Skin of body (tissue), 2 donors: ENCODE measurements around the gene ZKSCAN3. TPM values are rescaled to one million over a fixed set of nuclear protein-coding genes. Genes with fewer than 3 reads are reported as not detected.
A peak's percentile ranks its signal among the peaks of the same experiment; 100 is the strongest.
"Not testable (repeated sequence)": the region's sequence is repeated elsewhere in the genome, so short reads cannot be mapped to it uniquely, and the experiment has no call there.

Source experiments
- DNase-seq: peaks from one replicate; lab custom pipeline; 2025; lab: John Stamatoyannopoulos, UW
- total RNA-seq: library from RNA; depleted of rRNA; stranded (reverse); fragments of >200 nt; gene quantifications from one replicate; pipeline ENCODE4 v1.2.3, GENCODE V29; 2014

ZKSCAN3 gene
- total RNA-seq, result 4.7 TPM

DNA sequence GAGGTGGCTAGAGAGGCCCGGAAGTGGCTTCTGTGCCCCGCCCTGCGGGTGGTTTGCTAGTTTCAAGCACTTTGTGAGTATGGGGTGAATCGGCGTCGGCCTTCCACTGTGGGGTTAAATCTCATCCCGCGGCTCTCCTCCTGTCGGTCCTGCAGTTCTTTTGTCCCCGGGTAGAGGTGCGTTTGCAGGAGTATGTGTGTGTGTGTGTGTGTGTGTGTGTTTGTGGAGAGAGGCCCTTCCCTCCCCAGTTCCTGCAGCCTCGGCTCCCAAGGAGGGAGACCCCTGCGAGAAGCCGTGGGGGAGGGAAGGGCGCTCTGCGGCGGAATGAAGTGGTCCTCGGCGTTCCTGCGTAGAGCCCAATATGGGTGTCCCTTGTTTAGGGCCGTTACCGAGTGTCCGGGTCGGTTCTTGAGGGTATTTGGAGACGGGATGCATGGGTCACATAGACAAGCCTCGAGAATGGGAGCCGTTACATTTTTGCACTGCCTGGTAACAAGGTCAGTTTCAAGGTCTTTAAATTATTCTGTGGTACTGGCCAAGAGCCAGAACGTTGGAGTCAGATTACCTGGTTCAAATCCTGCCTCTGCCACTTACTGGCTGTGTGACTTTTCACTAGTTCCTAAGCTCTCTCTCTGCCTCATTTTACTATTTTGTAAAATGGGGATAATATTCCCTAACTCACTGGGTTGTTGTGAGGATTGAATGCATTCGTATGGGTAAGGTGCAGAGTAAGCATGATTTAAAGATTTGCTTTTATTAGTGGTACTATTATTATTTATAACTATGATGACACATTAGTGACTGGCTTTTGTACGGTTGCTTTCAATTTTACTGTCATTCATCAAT is at the start of gene ZKSCAN3:
Gene ZKSCAN3 (plus strand): TSS at position 56 of the 846 bp plus-strand sequence. CDS start 9,640 bp downstream, outside the sequence.
- DNase-seq, result peak; percentile 57

DNA sequence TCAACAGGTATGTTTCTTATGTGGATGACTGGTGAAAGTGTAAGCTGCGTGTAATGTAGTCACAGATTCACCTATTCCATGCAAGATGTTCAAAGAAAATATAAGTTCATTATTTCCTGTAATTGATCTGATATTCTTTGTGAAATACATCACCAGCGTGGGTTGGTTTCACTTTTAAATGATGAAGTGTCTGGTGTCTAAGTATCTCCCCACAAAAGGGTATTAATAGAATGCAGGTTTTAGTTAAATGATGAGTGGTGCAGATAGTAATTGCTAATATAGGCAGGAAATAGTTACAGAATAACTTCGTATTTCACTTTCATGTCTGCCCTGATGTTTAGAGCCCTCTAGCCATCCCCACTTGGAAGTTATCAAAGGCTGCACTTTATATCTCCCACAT is 46.2 kb upstream of the ZKSCAN3 start:
- DNase-seq, result no peak

DNA sequence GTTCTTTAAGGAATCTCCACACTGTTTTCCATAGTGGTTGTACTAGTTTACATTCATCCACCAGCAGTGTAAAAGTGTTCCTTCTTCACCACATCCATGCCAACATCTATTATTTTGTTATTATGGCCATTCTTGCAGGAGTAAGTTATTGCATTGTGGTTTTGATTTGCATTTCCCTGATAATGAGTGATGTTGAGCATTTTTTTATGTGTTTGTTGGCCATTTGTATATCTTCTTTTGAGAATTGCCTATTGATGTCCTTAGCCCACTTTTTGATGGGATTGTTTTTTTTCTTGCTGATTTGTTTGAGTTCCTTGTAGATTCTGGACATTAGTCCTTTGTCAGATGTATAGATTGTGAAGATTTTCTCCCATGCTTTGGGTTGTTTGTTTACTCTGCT is 43.4 kb upstream of the ZKSCAN3 start:
- not testable (repeated sequence) for DNase-seq

GRCh38 chr6:28311139-28311823 is 38.5 kb upstream of the ZKSCAN3 start:
- DNase-seq, result no peak

GRCh38 chr6:28312939-28313338 is 36.8 kb upstream of the ZKSCAN3 start:
- no peak for DNase-seq

DNA sequence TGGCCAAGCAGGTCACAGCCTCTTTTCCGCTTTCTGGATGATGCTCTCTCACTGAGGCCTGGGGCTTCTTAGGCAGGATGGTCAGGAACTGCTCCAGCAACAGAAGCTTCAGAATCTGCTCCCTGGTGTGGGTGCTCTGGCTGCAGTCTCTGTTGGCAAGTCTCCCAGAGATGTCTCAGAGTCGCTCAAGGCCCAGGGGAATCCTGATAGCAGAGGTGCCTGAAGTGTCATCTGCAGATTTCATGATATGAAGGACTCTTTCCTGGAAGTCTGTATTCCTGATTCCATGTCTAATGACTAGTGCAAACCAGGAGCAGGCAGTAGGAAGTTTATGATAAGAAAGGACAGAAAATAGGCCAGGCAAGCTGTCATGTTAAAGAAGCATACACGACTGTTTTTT is 34.1 kb upstream of the ZKSCAN3 start:
- no peak for DNase-seq

DNA sequence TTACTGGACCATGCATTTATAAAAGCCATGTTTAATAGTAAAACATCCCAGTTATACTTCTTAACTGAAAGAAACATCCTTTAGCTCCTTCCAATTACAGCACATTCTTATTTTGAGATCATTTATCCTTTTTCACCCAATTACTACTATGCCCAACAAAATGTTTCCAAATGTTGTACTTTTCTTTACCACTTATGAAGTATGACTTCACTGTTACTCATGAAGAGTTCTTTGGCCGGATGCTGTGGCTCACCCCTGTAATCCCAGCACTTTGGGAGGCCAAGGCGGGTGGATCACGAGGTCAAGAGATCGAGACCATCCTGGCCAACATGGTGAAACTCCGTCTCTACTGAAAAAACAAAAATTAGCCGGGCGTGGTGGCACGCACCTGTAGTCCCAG is 31.9 kb upstream of the ZKSCAN3 start:
- DNase-seq, result not testable (repeated sequence)

DNA sequence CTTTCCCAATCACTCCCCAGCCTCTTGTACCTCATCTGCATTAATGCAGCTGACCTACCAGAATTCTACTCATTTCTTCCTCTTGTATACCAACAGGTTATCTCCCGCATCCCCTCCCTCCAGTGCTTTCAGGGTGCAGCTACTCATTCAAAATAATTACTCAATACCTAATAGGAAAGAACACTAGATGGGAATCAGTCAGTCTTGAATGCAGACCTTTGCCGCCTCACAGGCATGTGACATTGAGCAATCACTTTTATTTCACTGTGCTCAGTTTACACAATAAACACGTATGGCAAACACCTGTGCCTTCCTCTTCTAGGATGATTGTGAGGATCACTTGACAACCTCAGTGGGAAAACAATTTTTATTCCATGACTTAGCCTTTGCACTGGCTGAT is 27.1 kb upstream of the ZKSCAN3 start:
- DNase-seq, result no peak

DNA sequence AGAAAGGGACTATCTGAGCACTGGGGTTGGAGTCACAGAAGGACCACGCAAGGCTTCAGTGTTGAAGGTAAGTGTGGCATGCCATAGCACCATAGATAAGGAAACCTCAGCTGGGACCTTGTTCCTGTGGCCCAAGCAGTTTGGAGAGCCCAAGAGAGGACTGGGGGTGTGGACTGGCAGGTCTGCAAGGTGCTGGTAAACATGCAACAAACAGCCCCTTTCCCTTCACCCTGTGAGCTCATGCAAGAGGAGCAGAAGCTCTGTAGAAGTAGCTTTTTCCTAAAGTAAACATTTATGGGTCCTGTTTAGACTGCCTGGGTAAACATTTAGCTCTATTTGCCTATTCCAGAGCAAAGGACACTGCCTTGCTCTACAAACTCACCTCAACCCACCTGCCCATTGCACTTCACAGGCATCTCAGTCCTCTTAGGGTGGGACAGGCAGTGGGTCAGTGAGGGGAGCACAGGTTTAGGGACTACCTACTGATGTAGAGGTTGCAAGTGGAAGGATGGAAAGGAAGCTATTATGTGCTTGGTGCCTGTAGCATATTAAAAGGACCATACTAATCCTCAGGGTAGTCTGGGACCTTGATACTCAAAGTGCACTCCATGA is 25.8 kb upstream of the ZKSCAN3 start:
- no peak for DNase-seq

GRCh38 chr6:28326371-28326948 is 23.3 kb upstream of the ZKSCAN3 start:
- DNase-seq, result no peak

DNA sequence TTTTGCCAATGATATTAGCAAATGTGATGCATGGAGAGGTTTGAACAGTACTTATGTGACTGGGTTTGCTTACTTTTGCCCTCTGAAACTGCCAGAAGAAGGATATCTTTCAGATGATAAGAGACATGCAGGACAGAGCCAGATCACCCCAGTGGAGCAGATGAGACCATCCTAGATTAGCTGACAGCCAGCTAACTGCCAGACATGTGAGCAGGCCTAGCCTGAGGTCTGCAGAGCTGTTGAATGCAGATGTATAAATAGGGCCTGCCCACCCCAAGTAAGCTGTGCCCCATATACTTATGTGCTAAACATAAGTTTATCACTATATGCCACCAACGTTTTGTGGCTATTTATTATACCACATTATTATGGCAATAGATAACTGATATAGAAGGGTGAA is 19.7 kb upstream of the ZKSCAN3 start:
- DNase-seq, result no peak

GRCh38 chr6:28333047-28333446 is 16.7 kb upstream of the ZKSCAN3 start:
- DNase-seq, result no peak

GRCh38 chr6:28333599-28334018 is 16.1 kb upstream of the ZKSCAN3 start:
- no peak for DNase-seq

DNA sequence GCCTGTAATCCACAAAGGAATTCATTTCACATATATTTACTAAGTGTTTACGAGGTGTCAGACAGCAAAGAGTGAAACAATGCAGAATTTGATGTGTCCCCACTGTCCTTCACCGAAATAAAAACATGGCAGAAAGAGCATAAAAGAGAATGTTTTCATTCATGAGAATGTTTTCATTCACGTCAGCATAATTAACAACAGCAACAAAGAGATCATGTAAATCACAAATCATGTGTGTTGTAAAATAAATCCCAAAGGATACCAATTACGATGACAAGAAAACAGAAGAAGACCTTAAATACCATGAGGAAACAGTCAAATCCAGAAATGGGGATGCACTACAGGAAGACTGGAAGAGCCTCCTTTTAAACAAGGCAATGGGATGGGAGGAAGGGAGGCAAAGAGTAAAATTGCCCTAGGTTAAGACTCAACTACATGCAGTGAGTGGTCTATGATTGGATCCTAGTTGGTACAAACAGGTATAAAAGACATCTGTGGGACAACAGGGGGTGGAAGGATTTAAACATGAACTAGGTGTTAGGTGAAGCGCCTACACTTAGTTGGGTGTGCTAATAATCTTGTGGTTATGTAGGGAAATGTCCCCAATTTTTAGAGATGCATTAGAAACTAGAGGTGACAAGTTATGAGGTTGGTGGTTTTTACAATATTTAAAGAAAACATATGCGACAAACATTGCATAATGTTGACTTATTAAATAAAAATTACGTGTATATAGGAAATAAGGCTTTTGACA is 15.3 kb upstream of the ZKSCAN3 start:
- DNase-seq, result peak; percentile 20

GRCh38 chr6:28335040-28335563 is 14.6 kb upstream of the ZKSCAN3 start:
- no peak for DNase-seq

- DNase-seq, result peak; percentile 98
Observed at GRCh38 chr6:28335564-28336283, 14.0 kb upstream of the ZKSCAN3 start, which contains the start of gene ZSCAN31. ZSCAN31 (minus strand) TSS chr6:28336148; CDS start chr6:28329683, 6,465 bp downstream.

GRCh38 chr6:28336284-28337120 is 13.2 kb upstream of the ZKSCAN3 start:
- peak; percentile 78 for DNase-seq

DNA sequence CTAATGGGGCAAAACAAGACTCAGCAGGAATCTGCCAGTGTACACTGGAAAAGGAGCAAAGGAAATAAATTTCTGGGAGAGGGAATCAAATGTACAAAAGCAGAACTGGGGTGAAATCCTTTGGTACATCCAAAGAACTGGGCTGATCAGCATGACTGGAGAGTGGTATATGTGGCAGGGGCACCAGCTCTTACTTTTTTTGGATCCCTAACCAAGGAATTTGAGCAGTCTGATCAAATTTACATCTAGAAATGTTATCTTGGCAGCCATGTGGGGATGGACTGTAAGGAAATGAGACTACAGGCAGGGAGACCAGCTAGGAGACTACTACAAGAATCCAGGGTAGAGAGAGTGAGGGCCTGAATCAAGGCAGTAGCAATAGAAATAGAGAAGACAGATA is 12.6 kb upstream of the ZKSCAN3 start:
- DNase-seq, result no peak
